NCI-H2196 treated with DMSO at 0.1 percent for 48 hours (cell line): ENCODE results near the gene TENM4.

Experiments used
- DNase-seq: peaks from one replicate; lab custom pipeline; 2025; ENCODE audit not compliant: unreplicated experiment; lab: John Stamatoyannopoulos, UW

TENM4 gene

DNA sequence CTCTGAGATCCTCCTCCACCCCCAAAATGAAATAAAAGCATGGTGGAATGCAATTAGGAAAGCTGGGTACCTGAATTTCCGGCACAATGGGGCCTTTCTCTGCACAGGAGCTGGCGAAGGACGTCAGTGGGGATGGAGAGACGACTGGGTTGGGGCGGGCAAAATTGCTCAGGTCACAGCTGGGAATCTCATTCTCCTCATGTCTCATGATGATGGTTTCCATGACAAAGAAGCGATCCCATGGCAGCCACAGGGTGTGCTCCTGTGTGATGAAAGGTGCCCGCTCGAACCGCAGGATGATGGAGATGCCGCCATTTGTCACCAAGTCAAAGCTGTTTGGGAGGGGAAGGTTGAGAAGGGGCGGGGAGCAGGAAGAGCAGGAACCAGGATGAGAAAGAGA, 708.6 kb downstream of the TENM4 start:
- DNase-seq = no peak

DNA sequence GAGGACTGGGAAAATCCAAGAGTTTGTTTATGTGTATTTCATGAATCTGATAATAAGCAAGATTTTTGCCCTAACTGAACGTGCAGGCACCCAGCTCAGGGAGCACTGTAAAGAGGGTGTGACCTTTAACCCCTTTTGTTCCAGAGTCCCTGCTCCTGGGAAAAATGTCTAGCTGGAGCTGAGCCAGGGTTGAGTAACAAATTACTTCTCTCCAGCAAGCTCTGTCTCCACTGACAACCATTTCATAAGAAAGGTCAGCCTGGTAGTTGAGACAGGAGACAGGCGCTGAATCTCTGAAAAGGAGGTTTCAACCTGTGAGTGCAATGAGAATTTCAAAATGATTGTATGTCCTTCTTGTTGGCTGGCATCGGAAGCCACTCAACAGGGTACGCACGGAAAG, 709.8 kb downstream of the TENM4 start:
- no peak for DNase-seq

DNA sequence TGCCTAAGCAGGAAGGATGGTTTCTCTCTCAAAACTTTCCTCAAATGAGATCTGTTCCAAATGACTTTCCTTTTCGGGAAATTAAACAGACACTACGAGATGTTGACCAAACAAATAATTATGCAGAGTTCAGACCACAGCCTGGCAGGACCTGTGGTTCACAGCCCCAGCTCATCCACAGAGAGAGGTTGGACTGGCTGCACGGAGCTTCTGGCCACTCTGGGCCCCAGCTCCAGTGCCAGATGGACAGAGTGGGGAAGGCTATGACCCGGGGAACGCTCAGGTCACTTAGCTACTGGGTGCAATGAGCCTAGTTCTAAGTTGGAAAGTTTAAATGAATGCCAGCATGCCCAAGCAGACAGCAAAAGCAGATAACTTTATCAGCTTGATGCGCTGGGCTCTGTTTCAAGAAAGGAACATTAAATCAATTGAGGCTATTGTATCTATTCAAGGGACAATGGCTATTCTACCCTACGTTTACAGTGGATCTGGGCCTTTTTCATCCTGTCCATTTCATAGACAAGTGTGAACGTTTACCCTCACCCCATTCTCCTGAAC, 710.5 kb downstream of the TENM4 start:
- no peak for DNase-seq

GRCh38 chr11:78727816-78728215, 713.0 kb downstream of the TENM4 start:
- DNase-seq = no peak

DNA sequence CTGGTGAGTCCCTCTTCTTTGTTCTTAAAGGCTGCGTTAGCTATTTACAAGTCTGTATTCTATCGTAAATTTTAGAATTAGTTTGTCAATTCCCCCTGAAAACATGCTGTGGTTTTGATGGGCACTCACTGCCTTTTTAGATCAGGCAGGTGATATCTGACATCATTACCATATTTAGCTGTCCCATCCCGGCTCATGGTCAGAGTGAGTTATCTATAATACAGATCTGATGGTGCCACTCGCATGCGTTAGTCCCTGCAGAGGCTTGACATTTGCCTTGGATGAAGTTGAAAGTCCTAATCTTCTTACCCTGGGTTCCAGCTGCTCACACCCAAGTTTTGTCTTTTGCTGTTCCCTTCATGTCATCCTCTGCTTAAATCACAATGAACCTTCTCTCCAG, 715.6 kb downstream of the TENM4 start:
- DNase-seq = no peak

DNA sequence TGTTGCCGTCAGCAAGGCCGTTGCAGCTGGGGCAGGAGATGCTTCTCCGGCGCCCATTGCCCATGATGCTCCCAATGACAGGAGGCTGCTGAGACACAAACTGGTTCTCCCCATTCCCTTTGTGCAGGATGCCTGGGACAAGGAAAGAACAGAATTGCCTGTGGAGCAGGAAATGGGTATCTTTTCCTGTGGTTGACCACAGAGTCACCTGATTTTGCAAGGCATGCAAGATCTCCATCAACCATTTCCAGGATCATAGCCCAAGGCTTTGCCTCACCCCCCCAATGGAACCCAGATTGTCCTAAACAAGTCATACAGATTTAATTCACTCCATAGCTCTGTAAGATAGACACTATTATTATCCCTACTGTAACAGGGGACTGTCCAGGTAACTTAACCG, 718.0 kb downstream of the TENM4 start:
- no peak for DNase-seq

- DNase-seq = no peak
Measured at GRCh38 chr11:78720281-78720989, 720.4 kb downstream of the TENM4 start.

DNA sequence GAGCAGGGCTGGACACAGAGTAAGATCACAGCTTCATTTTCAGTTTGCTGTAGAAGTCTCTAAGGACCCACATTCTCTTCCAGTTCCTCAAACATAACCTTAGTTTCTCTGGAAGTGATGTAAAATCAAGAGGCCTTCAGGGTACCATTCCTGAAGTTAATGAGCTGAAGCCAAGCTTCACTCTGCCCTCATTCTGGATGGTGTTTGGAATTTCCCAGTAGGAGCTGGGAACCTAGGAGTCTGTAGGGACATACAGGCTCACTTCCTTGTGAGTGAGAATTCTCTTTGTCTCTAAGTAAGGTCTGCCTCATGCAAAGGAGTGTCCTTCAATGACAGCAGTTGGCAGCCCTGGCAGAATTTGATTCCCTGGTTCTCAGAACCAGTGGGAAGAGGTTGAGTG, 723.8 kb downstream of the TENM4 start:
- no peak for DNase-seq

- DNase-seq = peak; percentile 69
Measured at GRCh38 chr11:78715639-78716311, 725.1 kb downstream of the TENM4 start.

DNA sequence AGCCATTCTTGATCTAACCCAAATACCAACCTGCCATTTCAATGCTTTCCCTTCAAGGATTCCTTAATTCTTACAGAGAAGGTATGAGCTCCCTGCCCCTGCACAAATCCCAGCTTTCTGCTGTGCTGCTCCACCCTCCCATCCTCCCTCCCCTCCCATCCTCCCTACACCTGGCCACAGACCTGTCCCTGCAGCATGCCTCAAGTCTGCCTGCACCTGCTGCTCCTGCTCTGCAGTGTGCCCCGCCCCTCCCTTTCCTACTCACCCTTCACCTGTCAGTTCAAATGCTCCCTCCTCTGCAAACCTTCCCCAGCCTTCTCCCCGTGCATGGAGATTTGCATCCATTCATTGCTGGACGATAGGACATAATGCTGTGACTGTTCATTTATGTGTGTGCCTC, 726.3 kb downstream of the TENM4 start:
- DNase-seq = peak; percentile 44

GRCh38 chr11:78711735-78712134, 729.1 kb downstream of the TENM4 start:
- DNase-seq = no peak

- no peak for DNase-seq
Measured at GRCh38 chr11:78710417-78710816, 730.4 kb downstream of the TENM4 start.

- DNase-seq = no peak
Measured at GRCh38 chr11:78708388-78708787, 732.4 kb downstream of the TENM4 start.

- DNase-seq = no peak
Measured at GRCh38 chr11:78706551-78706950, 734.3 kb downstream of the TENM4 start.

DNA sequence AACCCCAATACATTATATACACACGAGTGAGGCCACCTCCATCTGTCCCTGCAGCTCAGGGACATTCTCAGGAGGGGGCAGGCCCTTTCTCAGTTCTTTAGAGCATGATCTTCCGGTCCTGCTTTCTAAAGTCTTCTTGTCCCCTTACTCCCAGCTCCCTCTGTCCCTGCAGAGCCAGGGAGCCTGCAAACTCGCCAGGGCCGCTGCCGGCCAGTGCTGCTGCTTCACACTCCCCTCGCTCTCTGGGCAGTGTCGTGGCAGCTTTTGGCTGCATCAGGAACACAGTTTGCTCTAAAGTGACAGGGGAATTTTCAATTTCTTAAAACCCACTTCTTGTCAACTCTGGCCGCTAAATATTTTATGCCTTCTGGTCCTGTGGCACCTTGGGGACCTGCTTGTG, 736.0 kb downstream of the TENM4 start:
- no peak for DNase-seq

DNA sequence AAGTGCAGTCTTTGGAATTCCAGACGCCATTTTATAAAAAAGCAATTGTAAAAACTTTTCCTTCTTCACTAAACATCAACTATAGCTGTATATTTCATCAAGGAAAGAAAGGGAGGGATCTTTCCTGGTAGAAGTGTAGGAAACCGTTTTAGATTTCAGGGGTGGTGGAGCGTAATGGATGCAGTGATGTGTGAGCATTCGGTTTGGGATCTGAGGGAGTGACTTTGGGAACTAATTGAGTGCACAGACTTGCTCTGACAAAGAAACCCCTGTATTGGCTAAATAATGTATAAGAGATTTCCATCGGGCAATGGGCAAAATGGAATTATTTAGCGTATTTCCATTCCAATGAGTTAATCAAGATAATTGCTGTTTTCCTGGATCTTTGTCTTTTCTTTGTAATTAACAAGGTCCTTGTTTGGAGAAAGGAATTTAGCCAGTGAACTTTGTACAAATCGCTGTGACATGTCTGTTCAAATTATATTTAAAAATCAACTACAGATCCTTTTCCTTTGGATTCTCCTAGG, 741.2 kb downstream of the TENM4 start:
- DNase-seq = no peak

DNA sequence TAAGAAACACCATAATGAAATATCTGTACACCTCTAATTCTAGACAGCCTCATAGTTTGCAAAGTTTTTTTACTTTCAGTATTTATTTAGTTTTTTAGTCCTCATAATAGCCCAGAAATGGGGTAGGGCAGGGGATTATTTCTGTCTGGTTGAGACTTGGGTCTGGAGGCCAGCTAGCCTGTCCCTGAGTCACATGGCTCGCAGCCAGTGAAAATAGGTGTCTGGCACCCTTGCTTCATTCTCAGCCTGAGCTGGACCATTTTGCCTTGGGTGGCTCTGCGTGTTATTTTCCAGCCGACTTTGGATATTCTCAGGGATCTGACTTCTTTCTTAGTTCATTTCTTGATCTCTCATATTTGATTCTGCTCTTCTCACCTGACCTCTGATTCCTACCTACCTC, 742.2 kb downstream of the TENM4 start:
- DNase-seq = no peak

DNA sequence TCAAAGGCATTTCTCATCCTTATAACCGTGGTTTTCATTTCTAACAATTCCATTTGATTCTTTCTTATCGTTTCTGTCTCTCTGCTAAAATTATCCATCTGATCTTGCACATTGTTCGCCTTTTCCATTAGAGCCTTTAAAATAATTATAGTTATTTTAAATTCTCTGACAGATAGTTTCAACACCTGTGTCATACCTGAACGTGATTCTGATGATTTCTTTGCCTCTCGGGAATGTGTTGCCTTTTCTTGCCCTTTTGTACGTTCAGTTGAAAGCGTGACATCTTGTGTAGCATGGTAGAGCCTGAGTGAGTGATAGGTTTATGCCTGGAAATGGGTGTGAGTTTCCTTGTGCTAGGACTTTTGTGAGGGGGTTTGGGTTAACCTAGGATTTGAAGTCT, 744.7 kb downstream of the TENM4 start:
- DNase-seq = no peak

DNA sequence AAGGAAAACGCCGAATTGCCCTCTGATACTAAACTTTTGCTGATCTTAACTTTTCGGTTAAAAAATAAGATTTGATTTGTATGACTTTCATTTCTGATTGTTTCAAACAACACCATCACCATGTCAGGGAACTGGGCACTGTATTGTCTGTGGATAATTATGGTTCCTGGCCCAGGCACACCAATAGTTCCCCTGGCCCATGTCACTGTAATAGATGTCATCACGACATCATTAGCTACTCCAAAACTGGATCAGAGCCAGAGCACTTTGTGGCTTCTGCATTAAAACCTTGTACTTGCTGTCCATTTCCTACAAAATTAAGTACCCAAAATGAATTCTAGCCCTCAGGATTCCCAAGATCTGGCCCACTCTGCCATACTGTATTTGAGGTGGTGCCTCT, 746.7 kb downstream of the TENM4 start:
- DNase-seq = no peak

GRCh38 chr11:78691215-78691614, 749.6 kb downstream of the TENM4 start:
- DNase-seq = no peak

DNA sequence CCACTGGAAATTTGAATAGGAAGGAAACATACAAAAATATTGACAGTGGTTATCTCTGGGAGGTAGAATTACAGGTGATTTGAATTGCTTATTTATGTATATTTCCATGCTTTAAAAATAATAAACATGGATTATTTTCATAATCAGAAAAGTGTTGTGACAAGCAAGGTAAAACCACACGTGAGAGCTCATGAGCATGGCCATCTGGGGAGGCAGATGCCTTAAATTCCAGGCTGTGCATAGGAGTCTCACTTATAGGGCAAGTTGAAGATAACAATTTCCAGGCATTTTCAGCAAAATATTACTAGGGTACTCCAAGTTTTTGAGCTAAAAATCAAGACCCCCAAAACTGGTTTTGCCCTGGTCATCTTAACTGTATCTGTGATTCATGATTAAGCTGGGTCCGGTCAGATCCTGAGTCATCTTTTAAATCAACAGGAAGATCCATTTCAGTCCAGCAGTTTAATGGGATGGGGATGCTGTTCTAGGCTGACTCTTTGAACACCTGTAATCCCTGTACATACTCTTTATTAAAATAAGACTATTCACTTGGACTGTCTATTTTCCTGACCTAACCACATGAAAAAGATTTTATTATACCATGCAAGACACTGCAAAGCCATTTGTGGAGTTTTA, 750.4 kb downstream of the TENM4 start:
- DNase-seq = no peak

DNA sequence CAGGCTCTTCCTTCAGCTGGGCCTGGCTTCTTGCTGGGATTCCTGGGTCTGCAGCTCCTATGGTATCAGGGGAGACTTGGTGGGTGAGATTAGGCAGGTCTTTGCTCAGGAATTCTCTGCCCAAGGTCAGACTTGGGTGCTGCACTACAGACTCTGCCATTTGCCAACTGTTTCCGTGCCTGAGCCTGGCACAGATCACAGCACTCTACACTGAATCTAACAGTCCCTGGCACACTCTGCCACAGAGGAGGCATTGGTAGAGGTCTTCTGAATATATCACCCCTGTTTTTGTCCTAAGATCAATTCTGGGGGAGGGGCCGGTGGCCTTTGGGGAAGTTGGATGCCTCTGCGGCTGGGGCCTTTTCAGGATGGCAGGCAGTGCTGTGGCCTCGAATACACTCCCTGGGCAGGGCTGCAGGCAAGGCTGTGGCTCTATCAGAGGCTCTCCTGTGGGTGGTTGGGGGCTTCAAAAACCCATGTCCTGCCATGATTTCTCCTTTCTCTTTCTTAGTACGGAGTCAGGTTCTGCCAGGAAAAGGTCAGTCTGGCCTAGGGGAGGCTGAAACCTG, 751.2 kb downstream of the TENM4 start:
- DNase-seq = no peak
